Eye (tissue), 1 donor: ENCODE measurements around the gene FOXP4.
"Not testable (repeated sequence)": the region's sequence is repeated elsewhere in the genome, so short reads cannot be mapped to it uniquely, and the experiment has no call there.

Experiments used
- DNase-seq: peaks from one replicate; pipeline ENCODE4 v3.0.0-alpha.2; 2015

FOXP4 gene

GRCh38 chr6:41602864-41603608 lies 56.9 kb downstream of the FOXP4 start:
- DNase-seq, result peak; percentile 96

- no peak for DNase-seq
Observed at GRCh38 chr6:41604006-41604405, 57.8 kb downstream of the FOXP4 start.

DNA sequence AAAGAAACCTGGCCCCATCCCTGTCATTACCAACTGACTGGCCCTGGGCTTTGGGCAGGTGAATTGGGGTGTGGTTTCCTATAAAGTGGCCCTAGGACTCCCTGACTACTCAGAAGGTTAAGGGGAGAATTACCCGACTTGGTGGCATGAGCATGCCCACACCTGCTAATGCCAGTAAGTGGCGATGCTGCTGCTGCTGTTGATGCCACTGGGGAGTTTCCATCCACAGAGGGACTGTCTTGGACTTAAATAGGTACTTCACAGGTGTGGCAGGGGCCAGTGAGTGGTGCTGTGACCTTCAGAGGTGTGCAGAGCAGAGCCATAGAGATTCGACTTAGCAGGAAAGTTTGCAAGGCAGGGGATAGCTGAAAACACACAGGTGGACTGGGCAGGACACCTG lies 59.5 kb downstream of the FOXP4 start:
- no peak for DNase-seq

- DNase-seq, result no peak
Observed at GRCh38 chr6:41607036-41607435, 60.9 kb downstream of the FOXP4 start.

GRCh38 chr6:41607736-41608135 lies 61.6 kb downstream of the FOXP4 start:
- DNase-seq, result no peak

- no peak for DNase-seq
Observed at GRCh38 chr6:41608443-41609151, 62.4 kb downstream of the FOXP4 start.

DNA sequence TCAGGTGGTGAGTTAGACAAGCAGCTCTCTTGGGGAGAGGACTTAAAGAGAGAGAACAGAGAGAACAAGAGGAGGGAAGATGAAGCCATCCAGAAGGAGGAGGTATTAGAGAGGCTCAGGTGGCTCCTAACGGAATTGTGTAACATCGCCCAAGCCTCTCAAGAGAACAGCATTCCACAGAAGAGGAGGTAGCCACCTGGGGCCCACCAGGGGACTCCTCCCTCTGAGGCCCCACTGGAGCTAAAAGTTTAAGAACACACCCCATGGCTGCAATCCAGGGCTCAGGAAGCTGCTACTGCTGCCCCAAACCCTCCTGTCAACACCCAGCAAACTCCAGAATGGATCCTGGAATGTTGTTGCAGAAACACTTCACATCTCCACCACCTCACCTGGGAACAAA lies 68.5 kb downstream of the FOXP4 start:
- no peak for DNase-seq

- no peak for DNase-seq
Observed at GRCh38 chr6:41615311-41615710, 69.1 kb downstream of the FOXP4 start.

- DNase-seq, result no peak
Observed at GRCh38 chr6:41618598-41618997, 72.4 kb downstream of the FOXP4 start.

DNA sequence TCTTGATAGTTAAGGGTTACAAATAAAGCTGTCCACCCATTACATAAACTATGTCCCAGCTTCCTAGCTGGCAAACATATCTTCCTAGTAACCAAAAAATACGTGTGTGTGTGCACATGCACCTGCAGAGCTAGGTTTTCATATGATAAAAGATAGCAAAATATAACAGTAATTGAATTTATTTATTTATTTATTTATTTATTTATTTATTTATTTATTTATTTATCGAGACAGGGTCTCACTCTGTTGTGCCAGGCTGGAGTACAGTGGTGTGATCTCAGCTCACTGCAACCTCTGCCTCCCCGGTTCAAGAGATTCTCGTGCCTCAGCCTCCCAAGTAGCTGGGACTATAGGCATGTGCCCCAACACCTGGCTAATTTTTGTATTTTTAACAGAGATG lies 73.0 kb downstream of the FOXP4 start:
- not testable (repeated sequence) for DNase-seq

DNA sequence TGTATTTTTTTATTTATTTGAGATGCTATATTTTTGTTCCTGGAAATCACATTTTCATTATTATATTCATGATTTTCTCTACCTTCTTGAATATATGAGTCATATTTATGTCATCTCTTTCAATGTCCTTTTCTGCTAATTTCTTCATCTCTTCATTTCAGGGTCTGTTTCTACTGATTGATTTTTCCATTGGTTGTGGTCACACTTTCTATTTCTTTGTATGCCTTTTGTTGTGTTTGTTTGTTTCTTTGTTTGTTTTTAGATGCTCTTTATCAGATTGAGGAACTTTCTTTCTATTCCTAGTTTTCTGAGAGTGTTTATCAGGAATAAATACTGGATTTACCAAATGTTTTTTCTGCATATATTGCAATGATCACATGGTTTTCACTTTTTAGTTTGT lies 75.2 kb downstream of the FOXP4 start:
- no peak for DNase-seq

- DNase-seq, result no peak
Observed at GRCh38 chr6:41621802-41622201, 75.6 kb downstream of the FOXP4 start.

DNA sequence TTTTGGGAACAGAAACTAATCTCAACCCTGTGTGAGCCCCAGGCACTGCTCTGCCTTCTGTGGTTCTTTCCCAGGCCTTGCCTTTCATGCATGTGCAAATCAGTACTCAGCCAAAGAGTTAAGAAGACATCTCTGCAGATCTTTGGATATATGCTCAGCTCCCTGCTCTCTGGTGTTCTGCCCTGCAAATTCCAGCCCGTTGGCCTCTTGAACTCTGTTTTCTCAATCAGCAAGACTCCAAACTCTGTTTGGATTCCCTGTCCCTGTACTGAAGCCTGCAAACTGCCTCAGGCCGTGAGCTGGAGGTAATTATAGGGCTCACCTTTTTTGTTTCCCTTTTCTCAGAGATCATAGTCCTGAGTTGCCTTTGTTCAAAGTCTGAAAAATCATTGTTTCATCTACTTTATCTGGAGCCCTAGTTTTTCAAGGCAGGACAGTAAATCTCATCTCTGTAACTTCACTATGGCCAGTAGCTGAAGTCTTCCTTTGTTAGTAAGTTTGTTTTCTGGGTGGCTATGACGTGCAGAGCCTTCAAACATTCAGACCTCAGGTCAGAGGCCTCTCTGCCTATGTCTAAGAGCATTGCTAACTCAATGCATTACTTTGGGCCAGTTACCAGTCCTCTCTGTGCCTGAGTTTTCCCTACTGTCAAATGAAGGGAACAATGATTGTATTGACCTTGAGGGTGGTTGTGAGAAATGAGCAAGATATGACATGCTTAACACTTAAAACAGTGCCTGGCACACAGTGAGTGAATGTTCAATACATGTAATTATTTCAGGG lies 76.2 kb downstream of the FOXP4 start:
- DNase-seq, result no peak

GRCh38 chr6:41623330-41623729 lies 77.1 kb downstream of the FOXP4 start:
- no peak for DNase-seq

DNA sequence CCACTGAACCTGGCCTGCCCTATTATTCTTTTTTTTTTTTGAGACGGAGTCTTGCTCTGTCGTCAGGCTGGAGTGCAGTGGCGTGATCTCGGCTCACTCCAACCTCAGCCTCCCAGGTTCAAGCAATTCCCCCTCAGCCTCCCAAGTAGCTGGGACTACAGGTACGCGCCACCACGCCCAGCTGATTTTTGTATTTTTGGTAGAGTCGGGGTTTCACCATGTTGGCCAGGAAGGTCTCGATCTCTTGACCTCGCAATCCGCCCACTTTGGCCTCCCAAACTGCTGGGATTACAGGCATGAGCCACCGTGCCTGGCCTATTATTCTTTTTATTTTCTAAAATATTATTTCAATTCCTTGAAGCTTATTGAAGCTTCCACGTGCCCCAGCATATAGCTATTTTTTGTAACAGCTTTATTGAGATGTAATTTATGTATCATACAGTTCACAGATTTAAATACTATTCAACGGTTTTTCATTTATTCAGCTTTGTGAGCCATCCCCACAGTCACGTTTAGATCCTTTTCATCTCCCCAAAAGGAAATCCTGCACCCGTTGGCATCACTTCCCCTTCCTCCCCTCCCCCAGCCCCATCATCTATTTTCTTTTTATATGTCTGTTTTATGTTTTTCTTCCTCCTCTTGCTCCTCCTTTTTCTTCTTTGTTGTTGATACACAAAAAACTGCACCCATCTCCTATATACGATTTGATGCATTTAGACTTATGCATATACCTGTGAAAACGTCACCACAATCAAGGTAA lies 78.6 kb downstream of the FOXP4 start:
- no peak for DNase-seq

- no peak for DNase-seq
Observed at GRCh38 chr6:41625442-41625841, 79.3 kb downstream of the FOXP4 start.

- DNase-seq, result no peak
Observed at GRCh38 chr6:41626022-41626421, 79.8 kb downstream of the FOXP4 start.

DNA sequence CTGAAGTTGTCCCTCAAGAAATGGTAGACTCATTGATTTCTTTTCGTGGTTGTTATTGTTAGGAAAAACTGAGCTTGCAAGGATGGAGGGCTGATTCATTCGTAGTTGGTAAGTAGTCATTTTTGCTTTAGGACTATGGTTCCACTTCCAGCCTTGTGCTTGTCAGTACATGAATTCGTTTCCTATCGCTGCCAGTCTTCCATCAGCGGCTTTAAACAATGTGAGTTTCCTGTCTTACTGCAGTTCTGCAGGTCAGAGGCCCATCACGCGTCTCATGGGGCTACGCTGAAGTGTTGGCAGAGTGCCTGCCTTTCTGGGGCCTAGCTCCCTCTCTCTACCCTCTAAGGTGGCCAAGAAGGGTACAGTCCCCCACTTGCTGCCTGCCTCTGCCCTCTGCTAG lies 80.7 kb downstream of the FOXP4 start:
- DNase-seq, result peak; percentile 46

- no peak for DNase-seq
Observed at GRCh38 chr6:41629128-41629527, 82.9 kb downstream of the FOXP4 start.

GRCh38 chr6:41630069-41630468 lies 83.9 kb downstream of the FOXP4 start:
- no peak for DNase-seq

- no peak for DNase-seq
Observed at GRCh38 chr6:41630946-41631345, 84.8 kb downstream of the FOXP4 start.

- DNase-seq, result no peak
Observed at GRCh38 chr6:41633056-41633634, 87.0 kb downstream of the FOXP4 start.

- peak; percentile 67 for DNase-seq
Observed at GRCh38 chr6:41634657-41635056, 88.5 kb downstream of the FOXP4 start.
